Stimulated activated CD4-positive, alpha-beta T cell treated with anti-CD3 and anti-CD28 coated beads, Interleukin-12 subunit alpha, Interleukin-12 subunit beta, amount 100 ng/mL, for 24 hours (primary cell): ENCODE data around the gene RAB17.

Source experiments
- DNase-seq, 2 experiments: peaks; one replicate each; pipeline ENCODE4 v3.0.0-alpha.2; 2020; ENCODE audit warnings: low read depth in 2 of 2

RAB17 gene

DNA sequence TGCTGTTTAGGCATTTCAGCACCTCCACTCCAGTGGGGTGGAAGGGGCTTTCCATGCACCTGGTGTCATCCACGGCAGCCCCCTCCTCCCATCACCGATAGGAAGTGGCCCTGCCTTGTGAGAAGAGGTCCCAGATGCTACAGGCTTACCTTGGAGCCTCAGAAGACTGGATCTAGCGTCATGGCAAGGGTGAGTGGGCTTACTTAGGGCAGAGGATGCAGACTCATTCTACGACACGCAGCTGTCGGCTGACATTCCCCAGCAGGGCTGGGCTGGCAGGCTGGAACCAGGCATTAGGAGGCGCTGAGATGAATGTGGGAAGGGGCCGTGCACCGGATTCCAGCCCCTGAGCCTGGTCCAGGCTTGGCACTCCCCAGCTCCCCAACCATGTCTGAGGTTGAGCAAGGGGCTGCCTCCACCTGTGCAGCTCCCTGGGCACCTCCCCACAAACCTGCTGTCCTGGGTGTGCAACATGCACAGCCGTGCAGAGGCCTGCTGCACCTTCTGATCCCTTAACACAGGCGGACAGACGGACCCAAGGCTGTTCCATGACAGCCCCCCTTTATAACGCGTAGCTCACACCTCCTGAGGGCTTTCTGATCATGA is 25.9 kb downstream of the RAB17 start:
- no peak for DNase-seq

- no peak for DNase-seq
Measured at GRCh38 chr2:237563816-237564215, 26.7 kb downstream of the RAB17 start.

- DNase-seq: no peak
Measured at GRCh38 chr2:237561221-237561620, 29.3 kb downstream of the RAB17 start.

DNA sequence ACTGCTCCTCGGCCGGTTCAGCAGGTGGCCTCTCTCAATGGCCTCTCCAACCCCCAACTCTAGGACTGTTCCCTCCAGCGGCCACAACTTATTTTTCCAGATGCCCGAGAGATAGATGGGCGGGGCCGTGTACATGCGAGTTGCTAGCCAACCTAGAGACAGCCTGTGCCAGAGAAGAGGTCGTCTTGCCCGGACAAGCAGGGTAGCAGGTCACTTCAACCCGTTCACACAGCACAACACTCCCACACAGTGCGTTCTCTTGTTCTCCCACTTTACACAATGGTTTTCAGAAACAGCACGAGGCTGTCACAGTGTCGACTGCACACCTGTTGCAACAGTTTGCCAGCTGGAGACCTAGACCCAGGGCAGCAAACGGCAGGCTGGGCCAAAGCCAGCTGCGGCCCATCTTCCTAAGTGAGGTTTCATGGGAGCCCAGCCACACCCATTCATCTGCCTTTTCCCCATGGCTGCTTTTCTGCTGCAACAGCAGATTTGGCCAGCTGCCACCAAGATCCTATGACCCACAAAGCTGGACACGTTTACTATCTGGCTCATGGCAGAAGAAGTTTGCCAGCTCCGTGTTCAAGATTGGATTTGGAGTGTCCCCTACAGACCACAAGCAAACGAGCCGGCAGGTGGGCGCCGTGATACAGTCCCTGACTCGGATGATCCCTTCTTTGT is 31.4 kb downstream of the RAB17 start:
- no peak for DNase-seq

DNA sequence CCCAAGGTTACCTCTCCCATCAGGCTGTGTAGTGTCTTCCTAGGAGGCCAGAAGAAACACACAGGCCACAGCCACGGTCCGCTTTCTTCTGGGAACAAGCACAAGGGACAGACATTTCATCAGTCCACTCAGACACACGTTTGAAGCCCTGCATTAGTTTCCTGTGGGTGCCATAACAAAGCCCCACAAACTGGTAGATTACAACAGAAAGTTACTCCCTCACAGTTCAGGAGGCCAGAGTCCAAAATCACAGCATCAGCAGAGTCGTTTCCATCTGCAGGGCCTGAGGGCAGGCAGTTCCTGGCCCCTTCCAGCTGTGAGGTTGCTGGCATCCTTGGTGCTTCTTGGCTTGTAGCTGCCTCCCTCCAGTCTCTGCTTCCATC is 32.9 kb downstream of the RAB17 start:
- no peak for DNase-seq

- DNase-seq: peak; percentile 14 to 39
Measured at GRCh38 chr2:237556773-237557632, 33.5 kb downstream of the RAB17 start.

DNA sequence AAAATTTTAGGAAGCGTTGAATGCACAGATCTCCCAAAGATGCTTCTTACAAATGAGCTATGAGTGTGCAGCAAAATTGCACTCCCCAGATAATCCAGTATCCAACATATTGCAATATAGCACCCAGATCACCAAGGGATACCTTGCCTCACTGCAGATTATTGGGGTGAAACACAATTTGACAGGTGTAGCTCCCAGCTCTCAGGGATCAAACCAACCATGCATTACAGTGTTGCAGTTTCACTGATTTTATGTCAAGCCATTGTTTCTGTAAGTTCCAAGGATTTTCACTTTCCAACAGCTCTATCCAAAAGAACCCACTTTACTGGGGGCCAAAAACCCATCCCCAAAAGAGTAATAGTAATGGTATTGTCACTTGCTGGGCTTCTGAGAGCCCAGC is 35.0 kb downstream of the RAB17 start:
- no peak for DNase-seq

- no peak for DNase-seq
Measured at GRCh38 chr2:237553948-237554347, 36.6 kb downstream of the RAB17 start.

GRCh38 chr2:237552908-237553307 is 37.6 kb downstream of the RAB17 start:
- DNase-seq: no peak

DNA sequence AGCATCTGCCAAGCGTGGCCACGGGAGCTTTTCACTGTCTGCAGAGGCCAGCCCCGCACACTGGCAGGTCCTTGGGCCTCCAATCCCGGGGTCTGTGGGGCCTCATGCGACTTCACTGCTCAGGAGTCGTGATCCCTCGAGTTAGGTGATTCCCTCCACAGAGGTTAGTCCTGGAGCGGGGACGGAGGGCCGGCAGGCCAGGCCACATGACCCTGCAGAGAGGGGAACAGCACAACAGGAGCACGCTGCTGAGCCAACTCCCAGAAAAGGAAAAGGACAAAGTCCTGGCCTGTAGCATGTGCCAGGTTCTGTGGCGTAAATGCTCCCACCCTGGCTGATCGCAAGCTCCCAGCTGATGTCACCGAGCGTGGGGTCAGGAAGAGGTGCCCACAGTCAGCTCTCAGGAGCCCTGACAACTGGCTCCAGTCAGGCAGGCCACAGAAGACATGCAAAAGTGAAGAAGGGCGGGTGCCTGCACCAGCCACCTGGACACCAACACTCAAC is 39.4 kb downstream of the RAB17 start:
- no peak for DNase-seq

DNA sequence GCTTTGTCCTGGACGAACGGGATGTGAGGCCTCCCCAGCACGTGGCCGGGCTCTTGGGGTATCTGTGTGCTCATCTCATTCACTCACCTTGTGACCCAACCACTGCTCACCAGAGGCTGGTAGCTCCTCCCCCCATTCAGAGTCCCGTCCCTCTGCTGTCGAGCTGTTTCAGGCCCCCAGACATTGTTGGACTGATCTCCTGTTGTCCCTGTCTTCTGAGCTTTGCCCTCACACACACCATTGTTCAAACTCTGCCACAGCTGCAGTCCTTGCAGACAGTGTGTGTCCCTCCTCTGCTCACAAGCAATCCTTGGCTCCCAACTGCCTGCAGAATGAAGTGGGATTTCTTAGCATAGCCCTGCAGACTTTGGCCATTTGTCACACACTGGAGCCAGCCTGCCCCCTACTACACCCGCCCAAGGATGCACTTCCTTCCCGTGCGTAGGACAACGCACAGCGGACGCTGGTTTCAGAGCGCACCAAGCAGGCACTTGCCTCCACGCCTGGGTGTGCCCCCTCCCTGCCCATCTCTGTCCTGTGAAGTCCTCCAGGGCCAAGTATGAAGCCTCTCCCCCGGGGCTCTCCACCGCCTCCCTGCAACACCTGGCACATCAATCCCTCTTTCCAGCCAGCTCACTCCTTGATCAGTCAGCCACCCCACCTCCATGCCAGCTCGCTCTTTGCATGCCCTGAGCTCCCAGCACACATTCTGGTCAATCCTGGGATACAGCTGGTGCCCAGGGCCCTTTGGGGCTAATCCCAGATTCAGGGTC is 40.7 kb downstream of the RAB17 start:
- DNase-seq: no peak

- no peak for DNase-seq
Measured at GRCh38 chr2:237549216-237549615, 41.3 kb downstream of the RAB17 start.

GRCh38 chr2:237547841-237548416 is 42.6 kb downstream of the RAB17 start:
- no peak for DNase-seq

- DNase-seq: no peak
Measured at GRCh38 chr2:237546876-237547395, 43.6 kb downstream of the RAB17 start.

DNA sequence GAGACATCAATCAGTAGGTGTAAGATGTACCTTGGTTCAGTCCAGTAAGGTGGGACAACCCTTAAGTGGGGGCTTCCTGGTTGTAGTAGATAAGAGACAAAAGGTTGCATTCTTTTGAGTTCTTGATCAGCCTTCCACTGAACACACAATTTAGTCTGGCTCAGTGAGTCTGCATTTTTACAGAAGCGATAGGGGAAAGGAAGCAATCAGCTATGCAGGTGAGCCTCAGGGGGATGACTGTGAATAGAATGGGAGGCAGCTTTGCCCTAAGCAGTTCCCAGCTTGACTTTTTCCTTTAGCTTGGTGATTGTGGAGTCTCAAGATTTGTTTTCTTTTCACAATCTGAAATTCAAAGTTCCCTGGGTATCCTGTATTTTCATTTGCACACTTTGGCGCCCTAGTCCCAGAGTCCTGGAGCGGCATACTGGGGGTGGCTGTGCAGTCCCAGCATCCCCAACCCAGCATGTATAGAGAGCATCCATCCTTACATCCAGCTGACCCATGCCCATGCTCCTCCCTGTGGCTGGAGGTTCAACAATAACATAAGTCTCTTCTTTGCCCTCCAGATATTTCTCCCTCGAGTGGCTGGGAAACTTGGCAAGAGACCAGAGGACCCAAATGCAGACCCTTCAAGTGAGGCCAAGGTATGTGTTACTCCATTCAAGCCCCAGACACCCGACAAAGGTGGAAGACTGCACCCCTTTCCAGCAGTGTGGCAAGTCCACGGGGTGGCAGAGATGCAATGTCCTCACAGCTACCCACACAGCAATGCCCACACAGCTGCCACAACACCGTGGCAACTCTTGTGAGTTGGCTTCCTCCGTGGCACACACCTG is 44.3 kb downstream of the RAB17 start:
- DNase-seq: no peak

DNA sequence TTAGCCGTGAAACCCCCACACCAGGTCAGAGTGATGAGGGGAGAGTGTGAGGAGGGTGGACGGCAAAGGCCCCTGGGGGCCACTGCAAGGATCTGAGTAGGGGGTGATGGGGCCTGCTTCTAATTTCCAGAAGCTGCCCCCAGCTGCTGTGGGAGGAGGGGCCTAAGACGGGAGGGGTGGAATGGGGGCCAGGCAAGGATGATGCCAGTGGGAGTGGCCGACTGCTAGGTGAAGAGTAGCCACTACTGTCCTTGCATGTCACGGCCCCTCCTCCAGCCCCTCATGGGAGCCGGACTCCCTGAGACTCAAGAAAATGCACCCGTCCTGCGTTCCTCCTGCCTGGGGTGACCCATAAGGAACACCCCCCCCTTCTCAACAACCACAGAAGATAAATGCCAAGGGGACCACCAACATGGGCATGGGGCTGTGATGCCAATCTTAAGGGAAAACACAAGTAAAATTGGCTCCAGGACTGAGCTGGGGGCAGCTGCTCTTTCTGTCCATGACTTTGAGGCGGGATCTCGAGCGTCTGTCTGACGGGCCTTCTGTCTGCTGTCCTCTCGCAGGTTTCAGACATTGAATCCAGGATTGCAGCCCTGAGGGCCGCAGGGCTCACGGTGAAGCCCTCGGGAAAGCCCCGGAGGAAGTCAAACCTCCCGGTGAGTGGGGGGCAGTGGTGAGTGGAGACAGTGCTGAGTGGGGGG is 48.4 kb downstream of the RAB17 start:
- DNase-seq: no peak

DNA sequence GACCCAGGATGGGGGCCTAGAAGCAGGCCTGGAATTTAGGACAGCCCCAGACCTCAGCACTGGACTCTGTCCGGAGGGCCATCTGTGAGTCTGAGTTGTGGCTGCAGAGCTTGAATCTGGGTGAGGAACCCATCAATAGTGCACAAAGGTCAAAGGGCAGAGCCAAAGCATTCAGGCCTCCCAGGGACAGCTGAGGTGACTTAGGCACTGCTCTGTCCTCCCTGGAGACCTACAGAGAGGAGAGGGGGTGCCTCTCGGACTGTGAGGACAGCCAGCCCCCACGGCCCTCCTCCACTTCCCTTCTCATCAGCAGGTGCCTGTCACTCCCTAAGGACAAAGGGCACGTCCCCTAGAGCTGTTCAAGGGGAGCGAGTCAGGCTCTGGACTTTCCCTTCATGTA is 49.3 kb downstream of the RAB17 start:
- no peak for DNase-seq

DNA sequence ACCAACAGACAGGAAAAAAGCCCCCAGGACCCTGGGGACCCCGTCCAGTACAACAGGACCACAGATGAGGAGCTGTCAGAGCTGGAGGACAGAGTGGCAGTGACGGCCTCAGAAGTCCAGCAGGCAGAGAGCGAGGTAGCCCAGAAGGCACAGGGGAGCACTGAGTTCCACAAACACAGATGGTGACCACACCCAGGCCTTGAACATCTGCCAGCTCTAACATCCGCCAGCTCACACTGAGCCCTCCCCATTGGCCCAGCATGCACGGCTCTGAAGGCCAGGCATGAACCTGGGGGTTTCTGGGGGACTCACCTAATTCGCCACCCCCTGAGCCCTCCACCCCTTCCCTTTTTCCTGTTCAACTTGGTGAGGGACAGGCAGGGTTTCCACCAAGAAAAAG is 49.7 kb downstream of the RAB17 start:
- DNase-seq: no peak

- no peak for DNase-seq
Measured at GRCh38 chr2:237540223-237540775, 50.2 kb downstream of the RAB17 start.
